HG03097 (cell line): ENCODE results near the gene PDLIM7.
"Not testable (repeated sequence)": the region's sequence is repeated elsewhere in the genome, so short reads cannot be mapped to it uniquely, and the experiment has no call there.

Experiments used
- ATAC-seq: cut with Tn5 transposase; IDR thresholded peaks from one replicate; pipeline ENCODE4 v1.9.1; 2021; ENCODE audit not compliant: unreplicated experiment, low FRiP score

PDLIM7 gene

GRCh38 chr5:177492841-177493240 is 4.6 kb downstream of the PDLIM7 start:
- no peak for ATAC-seq

GRCh38 chr5:177491983-177492746 is 5.2 kb downstream of the PDLIM7 start:
- ATAC-seq = no peak

GRCh38 chr5:177491429-177491945 is 5.9 kb downstream of the PDLIM7 start:
- ATAC-seq = no peak

- ATAC-seq = no peak
Measured at GRCh38 chr5:177490992-177491391, 6.4 kb downstream of the PDLIM7 start.

GRCh38 chr5:177490311-177490991 is 7.0 kb downstream of the PDLIM7 start:
- ATAC-seq = no peak

- no peak for ATAC-seq
Measured at GRCh38 chr5:177489119-177489716, 8.2 kb downstream of the PDLIM7 start.

DNA sequence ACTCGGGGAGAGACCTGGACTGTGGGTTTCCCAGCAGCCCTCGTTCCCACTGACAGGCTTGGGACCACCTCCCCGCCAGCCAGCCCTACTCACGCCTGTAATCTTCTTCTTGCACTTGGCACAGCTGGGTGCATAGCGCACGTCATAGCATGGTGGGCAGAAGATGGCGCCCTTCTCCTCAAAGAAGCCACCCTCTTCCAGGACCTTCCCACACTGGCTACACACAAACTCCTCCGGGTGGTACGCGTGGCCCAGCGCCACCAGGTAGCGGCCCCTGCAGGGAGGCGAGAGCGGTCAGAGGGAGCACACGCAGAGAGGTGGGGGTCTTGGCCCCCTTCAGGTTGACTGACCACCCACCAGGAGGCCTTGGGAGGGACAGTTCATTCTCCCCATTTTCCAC is 9.4 kb downstream of the PDLIM7 start:
- no peak for ATAC-seq

DNA sequence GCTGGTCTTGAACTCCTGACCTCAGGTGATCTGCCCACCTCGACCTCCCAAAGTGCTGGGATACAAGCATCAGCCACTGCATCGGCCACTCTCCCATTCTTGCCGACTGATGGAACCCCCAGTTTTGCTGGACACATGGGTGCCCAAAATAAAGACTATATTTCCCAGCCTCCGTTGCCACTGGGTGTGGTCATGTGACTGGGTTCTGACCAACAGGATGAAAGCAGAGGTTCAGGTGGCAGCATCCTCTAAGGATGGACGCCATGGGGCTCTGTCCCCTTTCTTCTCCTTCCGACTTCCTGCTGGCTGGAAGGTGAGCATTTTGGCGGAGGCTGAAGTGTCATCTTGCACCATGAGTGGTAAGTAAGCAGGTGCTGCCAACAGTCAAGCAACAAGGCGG is 10.3 kb downstream of the PDLIM7 start:
- ATAC-seq = no peak

- ATAC-seq = no peak
Measured at GRCh38 chr5:177486256-177486655, 11.1 kb downstream of the PDLIM7 start.

DNA sequence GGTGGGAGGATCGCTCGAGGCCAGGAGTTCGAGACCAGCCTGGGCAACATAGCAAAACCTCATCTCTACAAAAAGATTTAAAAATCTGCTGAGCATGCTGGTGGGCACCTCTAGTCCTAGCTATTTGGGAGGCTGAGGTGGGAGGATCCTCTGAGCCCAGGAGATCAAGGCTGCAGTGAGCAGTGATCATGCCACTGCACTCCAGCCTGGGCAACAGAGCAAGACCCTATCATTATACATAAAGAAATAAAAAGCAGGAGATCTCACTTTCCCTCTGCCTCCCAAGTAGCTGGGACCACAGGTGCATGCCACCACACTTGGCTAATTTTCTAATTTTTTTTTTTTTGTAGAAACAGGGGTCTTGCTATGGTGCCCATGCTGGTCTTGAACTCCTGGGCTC is 11.7 kb downstream of the PDLIM7 start:
- not testable (repeated sequence) for ATAC-seq

DNA sequence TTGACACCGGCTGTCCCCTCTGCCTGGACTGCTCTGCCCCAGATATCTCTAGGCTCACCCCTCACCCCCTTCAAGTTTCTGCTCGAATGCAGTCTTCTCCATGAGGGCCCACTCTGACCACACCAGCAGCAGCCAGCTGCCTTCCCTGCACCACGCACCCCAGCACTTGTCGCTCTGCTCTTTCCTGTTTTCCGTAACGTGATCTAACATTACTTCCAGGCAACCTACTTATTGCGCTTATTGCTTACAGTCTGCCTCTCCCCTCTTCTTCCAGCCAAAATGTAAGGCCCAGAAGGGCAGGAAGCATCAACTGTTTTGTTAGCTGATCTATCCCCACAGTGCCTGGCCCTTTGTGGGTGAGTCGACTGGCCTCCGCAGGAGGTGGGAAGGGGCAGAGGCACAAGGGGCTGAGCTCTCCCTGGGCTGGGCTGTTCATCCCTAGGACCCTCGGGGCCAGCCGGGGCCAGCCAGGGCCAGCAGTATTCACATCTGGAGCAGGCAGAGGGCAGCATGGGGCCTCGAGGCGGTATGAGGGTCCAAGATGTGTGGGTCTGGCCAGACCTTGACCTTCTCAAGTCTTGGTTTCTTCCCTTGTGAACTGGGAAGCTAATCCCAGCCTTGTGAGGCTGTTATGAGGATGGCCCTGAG is 12.4 kb downstream of the PDLIM7 start:
- no peak for ATAC-seq

GRCh38 chr5:177483994-177484901 is 13.2 kb downstream of the PDLIM7 start:
- ATAC-seq = no peak

DNA sequence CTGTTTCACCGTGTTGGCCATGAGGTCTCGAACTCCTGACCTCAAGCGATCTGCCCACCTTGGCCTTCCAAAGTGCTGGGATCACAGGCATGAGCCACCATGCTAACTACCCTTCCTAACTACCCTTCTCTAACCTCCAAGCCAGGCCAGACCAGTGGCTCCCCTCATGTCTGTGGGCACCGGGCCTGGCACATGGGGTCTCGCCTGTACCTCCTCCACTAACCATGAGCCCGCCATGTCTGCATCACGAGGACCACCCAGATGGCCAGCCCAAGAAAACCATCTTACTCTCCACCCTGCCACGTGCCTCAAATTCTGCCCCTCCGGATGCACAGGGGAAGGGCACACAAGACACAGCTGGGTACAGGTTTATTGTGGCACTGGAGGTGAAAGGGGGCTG is 14.4 kb downstream of the PDLIM7 start:
- ATAC-seq = no peak

- no peak for ATAC-seq
Measured at GRCh38 chr5:177482359-177482795, 15.0 kb downstream of the PDLIM7 start.

GRCh38 chr5:177479774-177480173 is 17.6 kb downstream of the PDLIM7 start:
- no peak for ATAC-seq

GRCh38 chr5:177478711-177479646 is 18.4 kb downstream of the PDLIM7 start:
- ATAC-seq = no peak

GRCh38 chr5:177477701-177478477 is 19.5 kb downstream of the PDLIM7 start:
- ATAC-seq = no peak
